Sigmoid colon (tissue), 7 donors: Measurements from ENCODE around the gene RSPH1. TPM values are rescaled to one million over a fixed set of nuclear protein-coding genes. Genes with fewer than 3 reads are reported as not detected.

Experiments
- DNase-seq: peaks from one replicate; pipeline ENCODE4 v3.0.0-alpha.2; 2019
- H3K27ac ChIP-seq, 4 donors: fragments of 200-600 bp; sonication (generic); one replicate each; pipeline ENCODE4 v1.5.1; 2016 to 2019; ENCODE audit warnings: mild to moderate bottlenecking in 1 of 4
- H3K27me3 ChIP-seq, 3 donors: fragments of 200-600 bp; sonication (generic); one replicate each; pipeline ENCODE4 v1.5.1; 2019; ENCODE audit warnings: mild to moderate bottlenecking in 1 of 3
- H3K36me3 ChIP-seq, 4 donors: fragments of 200-600 bp; sonication (generic); one replicate each; pipeline ENCODE4 v1.5.1; 2016 to 2019
- H3K4me1 ChIP-seq, 4 donors: fragments of 200-600 bp; sonication (generic); one replicate each; pipeline ENCODE4 v1.5.1; 2017 to 2019
- H3K4me3 ChIP-seq, 4 donors: fragments of 200-600 bp; sonication (generic); one replicate each; pipeline ENCODE4 v1.5.1; 2017 to 2019; ENCODE audit warnings: mild to moderate bottlenecking in 2 of 4, moderate library complexity in 1 of 4
- H3K9me3 ChIP-seq, 4 donors: fragments of 200-600 bp in 3 of 4; sonication (generic) in 3 of 4; one replicate each; pipeline versions ENCODE4 v1.5.1 to v1.6.1; 2013 to 2019
- EP300 ChIP-seq, 4 donors: sonication (generic); formaldehyde crosslinking; IDR thresholded peaks; one replicate each; pipeline ENCODE4 v1.6.1; 2017; ENCODE audit warnings: antibody characterized with exemption in 4 of 4
- POLR2A ChIP-seq, 2 donors: fragments of 450-650 bp; IDR thresholded peaks; one replicate each; pipeline ENCODE4 v1.6.1; 2016; ENCODE audit warnings: antibody characterized with exemption in 2 of 2, mild to moderate bottlenecking in 2 of 2, moderate library complexity in 2 of 2
- POLR2AphosphoS5 ChIP-seq, 4 donors: sonication (generic); formaldehyde crosslinking; IDR thresholded peaks; one replicate each; pipeline ENCODE4 v1.6.1; 2017; ENCODE audit warnings: antibody characterized with exemption in 4 of 4
- WGBS, 2 donors: extraction: QIAGEN DNeasy Blood & Tissue Kit; methylation state at CpG; one replicate each; pipeline ENCODE4 v1.1.7; 2013; 5-methylcytosine and 5-hydroxymethylcytosine counted together
- intact Hi-C: fragments of 100-400 bp; cut with DNase I; formaldehyde crosslinking; loops from one replicate; pipeline ENCODE4 v1.15.1; 2023
- polyA plus RNA-seq, 3 donors: library from polyadenylated mRNA; stranded (reverse); fragments of 200-250 nt; gene quantifications; one replicate each; pipeline ENCODE4 v1.2.3, GENCODE V29; 2013
- total RNA-seq, 4 donors: library from RNA; depleted of rRNA; stranded (reverse); fragments of >200 nt; gene quantifications; one replicate each; pipeline ENCODE4 v1.1.0, GENCODE V29; 2016
- TF ChIP-seq, protein P1 (sequence below), 4 experiments: fragments of 450-650 bp in 3 of 4; fragments of 200-600 bp in 1 of 4; IDR thresholded peaks; one replicate each; pipeline ENCODE4 v1.5.1; 2016 to 2019; ENCODE audit warnings: antibody characterized with exemption in 4 of 4, mild to moderate bottlenecking in 3 of 4, moderate library complexity in 2 of 4
- donor health status: healthy with polysubstance abuse.
- donor health status: Bipolar disorder and iron deficiency.
- donor health status: healthy.

The RSPH1 gene
- total and polyA plus RNA-seq, 7 donors: 1.2 to 13.4 (median 3.0) TPM; not detected in 2

DNA sequence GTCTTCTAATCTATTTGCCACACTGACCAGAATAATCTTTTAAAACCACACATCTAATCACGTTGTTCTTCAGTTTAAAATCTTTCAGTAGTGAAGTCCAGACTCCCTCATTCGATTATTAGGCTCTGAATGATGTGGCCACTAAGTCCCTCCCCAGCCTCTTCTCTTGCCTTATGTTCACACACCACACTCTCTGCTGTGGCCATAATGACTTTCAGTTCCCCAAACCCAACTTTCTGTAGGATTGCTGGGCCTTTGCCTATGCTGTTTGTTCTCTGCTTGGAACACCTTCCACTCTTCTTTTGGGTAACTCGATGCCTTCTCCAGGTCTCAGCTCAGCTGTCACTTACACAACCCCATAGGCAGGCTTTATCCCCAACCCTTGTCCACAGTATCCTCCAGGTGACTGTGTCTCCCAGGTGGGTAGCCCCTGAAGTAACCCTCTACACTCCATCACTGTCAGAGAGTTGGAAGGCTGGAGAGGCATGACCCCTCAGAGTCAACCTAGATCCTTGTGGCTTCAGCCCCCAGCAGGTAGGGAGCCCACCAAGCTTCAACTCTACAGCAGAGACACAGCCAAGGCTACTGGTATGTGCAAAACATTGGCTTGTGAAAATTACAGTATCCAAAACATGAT, 9.2 kb upstream of the RSPH1 start:
- TF ChIP-seq POLR2AphosphoS5 (IDR thresholded peaks at IDR 0.05): no peak
- no peak for TF ChIP-seq POLR2A (IDR thresholded peaks at IDR 0.05)
- TF ChIP-seq, protein P1, sequence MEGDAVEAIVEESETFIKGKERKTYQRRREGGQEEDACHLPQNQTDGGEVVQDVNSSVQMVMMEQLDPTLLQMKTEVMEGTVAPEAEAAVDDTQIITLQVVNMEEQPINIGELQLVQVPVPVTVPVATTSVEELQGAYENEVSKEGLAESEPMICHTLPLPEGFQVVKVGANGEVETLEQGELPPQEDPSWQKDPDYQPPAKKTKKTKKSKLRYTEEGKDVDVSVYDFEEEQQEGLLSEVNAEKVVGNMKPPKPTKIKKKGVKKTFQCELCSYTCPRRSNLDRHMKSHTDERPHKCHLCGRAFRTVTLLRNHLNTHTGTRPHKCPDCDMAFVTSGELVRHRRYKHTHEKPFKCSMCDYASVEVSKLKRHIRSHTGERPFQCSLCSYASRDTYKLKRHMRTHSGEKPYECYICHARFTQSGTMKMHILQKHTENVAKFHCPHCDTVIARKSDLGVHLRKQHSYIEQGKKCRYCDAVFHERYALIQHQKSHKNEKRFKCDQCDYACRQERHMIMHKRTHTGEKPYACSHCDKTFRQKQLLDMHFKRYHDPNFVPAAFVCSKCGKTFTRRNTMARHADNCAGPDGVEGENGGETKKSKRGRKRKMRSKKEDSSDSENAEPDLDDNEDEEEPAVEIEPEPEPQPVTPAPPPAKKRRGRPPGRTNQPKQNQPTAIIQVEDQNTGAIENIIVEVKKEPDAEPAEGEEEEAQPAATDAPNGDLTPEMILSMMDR (IDR thresholded peaks at IDR 0.05): no peak
- TF ChIP-seq EP300 (IDR thresholded peaks at IDR 0.05): no peak
- H3K27me3 ChIP-seq: no peaks in the 10 kb centered on the region
- no peak overlapping the region for H3K27ac ChIP-seq
- no peak for DNase-seq
- H3K4me1 ChIP-seq: no peaks in the 10 kb centered on the region
- no peak overlapping the region for H3K4me3 ChIP-seq
- 75 to 90% methylated on average over 3 of the region's 3 CpGs for WGBS, 2 donors
- no peaks in the 10 kb centered on the region for H3K36me3 ChIP-seq
- no peaks in the 10 kb centered on the region for H3K9me3 ChIP-seq
- intact Hi-C loops: no loop called here

DNA sequence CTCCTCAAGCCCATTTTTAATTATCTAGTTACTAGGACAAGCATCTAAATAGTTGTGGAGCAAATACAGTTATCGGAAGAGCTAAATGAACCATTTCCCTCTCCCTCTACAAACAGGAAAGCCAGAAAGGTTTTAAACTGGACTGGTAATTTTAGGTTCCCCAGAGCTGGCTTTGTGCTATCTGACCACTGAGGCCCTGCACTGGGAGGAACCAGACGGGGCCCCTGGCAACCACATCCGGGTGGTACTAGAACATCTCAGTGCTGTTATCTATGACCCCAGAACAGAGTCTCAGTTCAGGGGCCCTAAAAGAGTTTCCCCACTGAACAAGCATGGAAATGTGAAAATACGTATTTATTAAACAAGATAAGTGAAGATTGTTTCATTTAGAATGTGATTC, 7.7 kb upstream of the RSPH1 start:
- Histone ChIP-seq H3K4me1 (no peaks in the 10 kb centered on the region), H3K9me3 (no peaks in the 10 kb centered on the region), H3K4me3 (no peak overlapping the region), H3K27ac (no peak overlapping the region), H3K36me3 (no peaks in the 10 kb centered on the region), H3K27me3 (no peaks in the 10 kb centered on the region)
- 66 to 90% methylated on average over 4 of the region's 4 CpGs for WGBS, 2 donors
- no peak for TF ChIP-seq POLR2AphosphoS5 (IDR thresholded peaks at IDR 0.05)
- TF ChIP-seq, protein P1 (IDR thresholded peaks at IDR 0.05): no peak
- TF ChIP-seq EP300 (IDR thresholded peaks at IDR 0.05): no peak
- no peak for TF ChIP-seq POLR2A (IDR thresholded peaks at IDR 0.05)
- no peak for DNase-seq
- intact Hi-C loops: no loop called here

DNA sequence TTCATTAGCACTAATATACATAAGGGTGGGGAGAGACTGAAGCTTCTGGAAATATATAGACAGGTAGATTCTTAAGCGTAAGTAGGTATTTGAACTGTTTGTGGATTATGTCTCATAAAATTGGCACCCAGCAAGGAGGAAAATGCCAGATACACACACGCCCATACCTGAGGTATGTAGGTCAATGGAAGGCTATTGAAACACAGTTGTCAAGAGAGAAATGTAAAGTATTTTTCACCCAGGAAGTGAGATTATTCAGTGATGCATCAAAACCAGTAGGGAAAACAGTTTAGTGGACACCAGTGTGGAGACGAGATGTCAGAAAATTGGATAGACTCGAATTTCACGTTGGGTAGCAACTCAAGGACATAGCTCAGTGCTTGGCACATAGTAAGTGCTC, 4.7 kb upstream of the RSPH1 start:
- WGBS, 2 donors: 42 to 85% methylated on average over 5 of the region's 5 CpGs
- Histone ChIP-seq H3K4me1 (peaks cover 0 to 6% (median 3%) of the 10 kb centered on the region in 4 donors), H3K27me3 (no peaks in the 10 kb centered on the region), H3K36me3 (no peaks in the 10 kb centered on the region), H3K9me3 (no peaks in the 10 kb centered on the region), H3K27ac (no peak overlapping the region), H3K4me3 (no peak overlapping the region)
- TF ChIP-seq, protein P1 (IDR thresholded peaks at IDR 0.05): no peak
- TF ChIP-seq POLR2A (IDR thresholded peaks at IDR 0.05): no peak
- TF ChIP-seq POLR2AphosphoS5 (IDR thresholded peaks at IDR 0.05): no peak
- no peak for TF ChIP-seq EP300 (IDR thresholded peaks at IDR 0.05)
- DNase-seq: no peak
- intact Hi-C loops: no loop called here

DNA sequence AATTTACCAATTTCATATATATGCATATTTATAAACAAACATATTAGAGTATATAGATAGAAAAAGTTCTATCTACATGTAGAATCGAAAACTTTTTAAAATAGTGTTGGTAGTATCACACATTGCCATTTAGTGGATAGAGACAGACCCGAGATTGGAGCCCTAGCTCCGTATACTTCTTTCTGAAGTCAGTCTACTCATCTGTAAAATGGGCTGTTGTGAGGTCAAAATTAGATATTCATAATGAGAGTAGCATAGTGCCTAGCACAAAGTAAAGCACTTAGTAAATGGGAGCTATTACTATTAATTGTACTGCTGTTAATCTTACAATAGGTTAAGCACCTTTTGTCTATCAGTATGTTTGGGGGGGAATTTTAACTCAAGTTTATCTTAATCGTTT, 4.2 kb upstream of the RSPH1 start:
- H3K27ac ChIP-seq: no peak overlapping the region
- 74 to 90% methylated on average over 4 of the region's 4 CpGs for WGBS, 2 donors
- H3K27me3 ChIP-seq: no peaks in the 10 kb centered on the region
- TF ChIP-seq POLR2A (IDR thresholded peaks at IDR 0.05): no peak
- no peak for TF ChIP-seq POLR2AphosphoS5 (IDR thresholded peaks at IDR 0.05)
- no peak for TF ChIP-seq EP300 (IDR thresholded peaks at IDR 0.05)
- TF ChIP-seq, protein P1 (IDR thresholded peaks at IDR 0.05): no peak
- H3K4me1 ChIP-seq: peaks cover 0 to 11% (median 6%) of the 10 kb centered on the region in 4 donors
- no peak for DNase-seq
- H3K4me3 ChIP-seq: no peak overlapping the region
- no peaks in the 10 kb centered on the region for H3K36me3 ChIP-seq
- intact Hi-C loops: no loop called here
- H3K9me3 ChIP-seq: no peaks in the 10 kb centered on the region
